Hematopoietic multipotent progenitor cell treated with erythropoietin and hydrocortisone succinate and interleukin-3 and kit ligand, for 17 days (in vitro differentiated cells): ENCODE data around the gene ATXN1.
A peak's percentile ranks its signal among the peaks of the same experiment; 100 is the strongest.
"Not testable (repeated sequence)": the region's sequence is repeated elsewhere in the genome, so short reads cannot be mapped to it uniquely, and the experiment has no call there.

Experiments
- DNase-seq: peaks from one replicate; pipeline ENCODE4 v3.0.0-alpha.2; 2015; ENCODE audit warnings: low spot score

The ATXN1 gene

DNA sequence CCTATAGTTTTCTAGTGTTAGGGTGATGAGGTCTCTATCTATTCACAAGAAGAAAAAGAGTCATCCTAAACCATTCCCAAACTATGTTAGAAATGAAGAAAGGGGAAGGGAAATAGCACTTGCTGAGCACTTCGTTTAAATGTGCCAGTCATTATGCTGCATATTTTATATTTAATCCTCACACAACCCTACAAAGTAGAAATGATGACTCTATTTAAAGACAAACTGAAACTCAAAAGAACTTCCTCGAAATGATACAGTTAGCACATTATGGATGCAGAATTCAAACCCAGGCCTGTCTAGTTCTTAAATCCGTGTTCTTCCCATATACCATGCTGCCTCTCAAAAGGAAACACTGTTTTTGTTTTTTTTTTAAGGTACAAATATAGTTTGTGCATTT, 348.3 kb downstream of the ATXN1 start:
- DNase-seq: no peak

DNA sequence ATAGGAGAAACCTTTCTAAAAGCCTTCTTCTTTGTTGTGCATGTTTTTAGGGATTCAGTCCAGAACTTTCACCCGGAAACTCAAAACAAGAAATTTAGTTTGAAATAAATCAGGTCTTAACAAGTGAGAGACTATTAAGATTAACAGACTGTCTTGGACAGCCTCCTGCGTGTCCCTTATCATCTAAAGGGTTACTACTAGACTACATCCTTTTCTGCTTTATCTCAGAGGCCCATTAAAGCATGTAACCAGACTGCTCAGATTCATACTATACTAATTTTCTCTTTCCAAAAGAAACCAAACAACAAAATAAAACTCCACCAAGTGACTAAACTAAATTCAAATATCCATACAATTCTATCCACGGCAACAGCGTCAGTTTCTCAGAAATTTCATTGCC, 349.1 kb downstream of the ATXN1 start:
- no peak for DNase-seq

DNA sequence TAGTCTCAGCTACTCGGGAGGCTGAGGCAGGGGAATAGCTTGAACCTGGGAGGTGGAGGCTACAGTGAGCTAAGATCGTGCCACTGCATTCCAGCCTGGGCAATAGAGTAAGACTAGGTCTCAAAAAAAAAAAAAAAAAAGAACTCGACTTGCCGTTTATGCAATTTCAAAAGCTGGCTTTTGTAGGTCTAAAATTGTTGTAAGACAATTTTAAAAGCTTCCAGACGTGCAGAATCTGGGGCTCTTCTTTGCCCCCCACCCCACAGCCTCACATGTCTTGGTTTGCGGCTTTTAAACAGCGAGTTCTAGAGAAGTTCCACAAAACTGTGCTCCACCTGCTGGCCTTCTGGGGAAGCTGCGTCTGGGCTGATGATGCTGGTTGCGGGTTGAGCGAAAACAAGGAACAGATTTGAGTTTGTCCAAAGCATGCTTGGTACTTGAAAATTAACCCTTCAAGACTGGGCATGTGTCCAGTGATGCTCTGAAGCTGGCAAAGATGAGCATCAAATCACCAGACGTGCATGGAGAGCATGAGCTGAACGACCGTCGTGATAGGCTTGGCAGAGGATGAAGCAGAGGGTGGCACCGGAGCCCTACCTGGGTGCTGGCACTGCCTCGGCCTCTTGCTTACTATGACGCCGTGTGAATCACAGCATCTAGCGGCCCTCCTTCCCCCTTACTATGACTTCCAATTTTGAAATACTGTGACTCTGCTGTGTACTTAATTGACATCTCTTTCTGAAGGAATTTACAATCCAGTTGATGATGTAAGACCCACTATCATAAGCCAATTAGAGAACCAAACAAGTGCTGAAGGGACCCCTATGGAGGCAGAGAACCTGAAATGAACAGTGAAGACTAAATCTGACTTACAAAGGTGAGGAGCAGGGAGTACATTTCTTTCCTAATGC, 351.5 kb downstream of the ATXN1 start:
- DNase-seq: peak; percentile 39

DNA sequence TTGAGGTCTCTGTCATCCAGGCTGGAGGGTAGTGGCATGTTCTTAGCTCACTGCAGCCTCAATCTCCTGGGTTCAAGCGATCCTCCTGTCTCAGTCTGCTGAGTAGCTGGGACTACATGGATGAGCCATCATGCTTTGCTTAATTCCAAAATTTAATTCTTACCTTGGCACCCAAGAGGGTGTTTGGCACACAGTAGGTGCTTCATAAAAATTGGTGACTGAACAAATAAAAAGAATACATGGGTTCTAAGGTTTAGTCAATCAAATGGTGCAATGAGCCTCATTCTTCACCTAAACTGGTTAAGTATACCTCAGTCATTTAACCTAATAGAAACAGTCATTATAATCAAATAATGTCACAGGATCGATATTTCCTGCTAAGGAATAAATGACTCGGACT, 352.5 kb downstream of the ATXN1 start:
- no peak for DNase-seq

DNA sequence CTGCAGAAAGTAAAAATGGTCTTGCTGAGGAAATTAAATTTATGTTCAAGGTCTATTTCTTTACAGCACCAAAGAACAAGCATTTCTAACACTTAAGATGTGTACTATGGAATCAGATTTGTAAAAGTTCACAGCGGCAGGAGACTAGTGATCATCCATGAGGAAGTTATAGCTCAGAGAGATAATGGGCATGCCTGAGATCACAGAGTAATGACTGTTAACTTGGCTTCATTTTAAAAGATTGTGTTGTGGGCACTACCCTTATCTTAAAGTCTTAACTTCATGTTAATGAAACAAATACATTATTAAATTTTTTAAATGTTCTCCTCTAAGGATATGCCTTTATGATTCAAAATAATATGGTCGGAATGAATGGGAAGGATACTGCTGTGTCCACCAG, 354.3 kb downstream of the ATXN1 start:
- DNase-seq: no peak

DNA sequence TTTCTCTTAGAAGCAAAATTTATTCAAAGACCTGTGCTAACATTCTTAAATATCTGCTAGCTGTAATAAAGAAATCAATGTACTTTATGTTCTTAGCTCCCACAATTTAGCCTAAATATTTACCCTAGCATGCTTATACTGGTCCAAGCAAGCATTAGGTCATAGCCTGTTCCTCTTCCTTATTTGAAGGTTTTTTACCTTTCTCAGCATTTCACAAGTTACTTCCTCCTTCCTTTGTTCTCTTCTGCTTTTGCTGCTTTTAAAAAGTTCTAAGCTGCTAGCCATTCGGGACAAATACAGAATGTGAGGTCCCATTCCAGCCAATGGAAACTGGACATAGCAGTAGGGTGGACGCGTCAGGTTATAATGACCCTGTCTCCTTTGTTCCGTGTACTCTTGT, 354.7 kb downstream of the ATXN1 start:
- not testable (repeated sequence) for DNase-seq

DNA sequence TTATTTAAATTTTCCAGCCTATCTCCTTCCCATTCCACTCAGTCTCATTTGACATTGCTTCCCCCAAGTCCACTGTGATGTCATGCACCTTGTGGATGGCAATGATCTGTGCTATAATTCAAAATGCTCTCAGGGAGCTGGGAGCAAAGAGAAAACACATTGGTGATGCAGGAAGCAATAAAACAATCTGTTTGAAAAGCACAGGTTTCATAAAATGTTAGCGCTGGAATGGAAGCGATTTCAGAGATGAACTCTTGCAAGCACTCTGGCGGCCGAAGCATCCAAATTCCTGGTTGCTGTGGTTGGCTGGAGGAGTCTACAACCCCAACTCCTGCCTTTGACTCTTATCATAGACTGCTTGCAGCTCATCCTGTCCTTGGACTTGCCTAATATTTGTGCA, 355.9 kb downstream of the ATXN1 start:
- no peak for DNase-seq

DNA sequence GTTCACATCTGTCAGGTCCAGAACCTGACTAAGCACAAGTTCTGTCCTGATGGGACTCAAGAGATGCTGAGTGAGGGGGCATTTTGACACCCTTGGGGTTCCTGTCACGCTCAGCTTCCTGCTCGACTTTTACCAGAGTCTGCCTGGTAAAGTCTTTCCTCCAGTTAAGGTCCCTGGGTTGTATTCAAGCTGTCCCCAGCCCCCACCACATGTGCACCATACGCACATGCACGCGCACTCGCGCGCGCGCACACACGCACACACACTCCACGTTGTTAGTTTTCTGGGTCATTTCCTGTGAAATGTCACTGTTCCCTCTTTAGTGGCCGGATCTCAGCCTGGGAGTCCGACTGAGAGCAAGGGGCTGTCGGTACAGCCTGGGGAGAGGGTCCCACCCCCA, 356.8 kb downstream of the ATXN1 start:
- DNase-seq: no peak

DNA sequence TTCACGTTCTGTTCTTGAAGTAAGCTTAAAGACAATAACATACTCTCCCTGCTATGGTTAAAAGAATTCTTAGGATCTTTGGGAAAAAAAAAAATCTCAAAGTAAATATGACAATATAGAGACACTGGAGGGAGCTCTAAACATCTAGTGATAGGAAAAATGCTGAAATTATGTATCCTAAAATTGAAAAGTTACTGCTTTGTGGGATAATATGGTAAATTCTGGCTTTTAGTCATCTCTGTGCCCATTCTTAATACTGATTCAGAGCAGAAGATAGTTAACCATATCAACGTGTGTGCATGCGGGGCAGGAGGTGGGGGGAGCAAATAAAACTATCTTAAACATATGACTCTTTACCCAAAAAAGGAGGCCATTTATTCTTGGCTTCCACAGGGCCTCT, 357.4 kb downstream of the ATXN1 start:
- DNase-seq: no peak

DNA sequence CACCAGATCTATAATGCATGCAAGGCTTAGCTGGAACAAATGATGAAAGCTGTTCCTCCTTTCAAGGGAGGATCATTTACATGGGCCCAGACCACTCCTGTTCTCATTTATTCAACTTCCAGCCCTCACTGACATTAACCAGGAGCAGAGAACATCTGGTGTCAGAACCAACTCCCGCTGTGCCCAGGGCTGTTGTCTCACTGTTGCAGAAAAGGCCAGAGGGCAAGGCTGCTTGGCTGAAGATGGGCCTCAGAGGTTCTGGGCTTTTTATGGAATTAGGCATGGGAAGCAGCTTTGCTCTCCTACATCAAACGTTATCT, 358.7 kb downstream of the ATXN1 start:
- no peak for DNase-seq

DNA sequence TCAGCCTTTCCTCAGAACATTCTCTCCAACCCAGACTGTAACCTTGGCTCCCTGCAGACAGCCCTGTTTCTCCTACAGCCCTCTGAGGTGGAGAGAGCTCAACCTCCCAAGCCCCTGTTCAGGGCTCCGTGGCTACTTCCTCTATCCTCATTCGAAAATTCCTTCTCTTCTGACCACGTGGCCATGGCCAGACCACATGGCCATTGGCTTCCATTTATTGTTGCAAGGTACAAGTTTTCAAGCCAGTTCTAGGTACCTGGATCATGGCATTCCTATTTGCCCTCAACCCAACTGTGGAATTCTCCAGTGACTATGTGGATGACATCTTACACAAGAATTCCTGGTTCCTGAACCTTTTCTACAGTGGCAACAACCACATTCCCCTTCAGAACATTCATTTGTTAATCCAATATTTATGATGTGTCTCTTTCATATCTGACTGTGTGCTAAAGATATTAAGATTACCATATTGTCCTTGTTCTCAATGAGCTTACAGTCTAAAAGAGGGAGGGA, 361.0 kb downstream of the ATXN1 start:
- no peak for DNase-seq

DNA sequence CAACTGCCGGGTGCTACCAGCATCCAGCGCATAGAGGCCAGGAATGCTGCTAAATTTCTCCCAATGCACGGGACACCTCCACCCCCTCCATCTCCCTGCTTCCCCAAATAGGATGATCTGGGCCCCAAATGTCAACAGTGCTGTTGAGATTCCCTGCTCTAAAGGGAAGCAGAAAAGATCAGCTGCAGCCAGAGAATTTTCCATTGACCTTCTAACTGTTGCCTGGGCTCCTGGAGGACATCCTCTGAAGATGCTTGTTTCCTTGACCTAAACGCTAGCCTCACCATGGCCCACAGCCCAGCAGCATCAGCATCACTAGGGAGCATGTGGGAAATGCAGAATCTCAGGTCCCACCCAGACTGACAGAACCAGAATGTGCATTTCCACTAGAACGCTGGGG, 361.6 kb downstream of the ATXN1 start:
- no peak for DNase-seq

DNA sequence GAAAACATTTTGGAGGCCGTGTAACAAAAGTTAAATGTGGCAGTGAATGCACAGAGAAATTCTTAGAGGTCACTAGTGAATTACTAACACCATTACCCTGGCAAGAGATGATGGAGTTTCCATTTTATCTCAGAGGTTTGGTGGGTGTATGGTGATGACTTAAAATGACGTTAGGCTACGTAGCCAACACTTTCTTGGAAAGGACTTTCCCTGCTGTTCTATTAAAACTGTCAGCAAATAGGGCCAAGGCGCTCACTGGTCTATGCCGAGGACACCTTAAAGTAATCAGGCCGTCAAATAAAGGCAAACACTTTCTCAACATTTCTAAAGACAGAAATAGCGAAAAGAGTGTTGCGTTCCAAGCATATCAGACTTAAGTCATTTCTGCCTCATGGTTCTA, 362.1 kb downstream of the ATXN1 start:
- no peak for DNase-seq

DNA sequence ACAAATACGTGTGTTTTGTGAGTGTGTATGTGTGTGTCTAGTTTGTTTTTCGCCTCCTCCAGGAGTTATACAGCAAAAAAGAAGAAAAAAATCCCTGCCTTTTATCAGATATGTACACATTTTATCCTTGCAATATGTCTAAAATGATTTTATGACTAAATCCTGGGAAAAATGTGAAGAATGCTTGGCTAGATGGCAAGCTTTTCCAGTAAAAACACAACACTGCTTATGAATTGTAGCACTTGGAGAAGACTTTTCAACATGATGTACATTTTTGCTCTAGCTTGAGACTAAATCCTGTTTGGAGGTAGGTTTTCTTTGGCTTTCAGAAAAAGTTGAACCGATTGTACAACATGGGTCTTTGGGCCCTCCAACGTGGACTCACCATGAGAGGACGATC, 362.7 kb downstream of the ATXN1 start:
- no peak for DNase-seq

DNA sequence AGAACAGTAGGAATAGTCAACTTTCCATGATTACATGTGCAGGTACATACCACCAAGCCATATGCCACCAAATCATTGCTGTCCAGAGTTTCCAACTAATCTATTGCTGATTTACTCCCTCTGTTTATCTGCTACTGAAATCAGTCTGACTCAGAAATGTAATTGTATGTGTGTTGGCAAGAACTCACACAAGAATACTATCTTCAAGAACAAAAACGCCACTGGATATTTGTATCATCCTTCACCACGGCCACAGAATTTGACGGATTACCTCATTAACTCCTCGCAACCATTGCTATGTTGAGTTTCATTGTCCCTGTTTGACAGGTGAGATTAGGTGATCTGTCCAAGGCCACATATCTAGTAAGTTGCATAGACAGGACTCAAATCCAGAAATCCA, 363.6 kb downstream of the ATXN1 start:
- no peak for DNase-seq

DNA sequence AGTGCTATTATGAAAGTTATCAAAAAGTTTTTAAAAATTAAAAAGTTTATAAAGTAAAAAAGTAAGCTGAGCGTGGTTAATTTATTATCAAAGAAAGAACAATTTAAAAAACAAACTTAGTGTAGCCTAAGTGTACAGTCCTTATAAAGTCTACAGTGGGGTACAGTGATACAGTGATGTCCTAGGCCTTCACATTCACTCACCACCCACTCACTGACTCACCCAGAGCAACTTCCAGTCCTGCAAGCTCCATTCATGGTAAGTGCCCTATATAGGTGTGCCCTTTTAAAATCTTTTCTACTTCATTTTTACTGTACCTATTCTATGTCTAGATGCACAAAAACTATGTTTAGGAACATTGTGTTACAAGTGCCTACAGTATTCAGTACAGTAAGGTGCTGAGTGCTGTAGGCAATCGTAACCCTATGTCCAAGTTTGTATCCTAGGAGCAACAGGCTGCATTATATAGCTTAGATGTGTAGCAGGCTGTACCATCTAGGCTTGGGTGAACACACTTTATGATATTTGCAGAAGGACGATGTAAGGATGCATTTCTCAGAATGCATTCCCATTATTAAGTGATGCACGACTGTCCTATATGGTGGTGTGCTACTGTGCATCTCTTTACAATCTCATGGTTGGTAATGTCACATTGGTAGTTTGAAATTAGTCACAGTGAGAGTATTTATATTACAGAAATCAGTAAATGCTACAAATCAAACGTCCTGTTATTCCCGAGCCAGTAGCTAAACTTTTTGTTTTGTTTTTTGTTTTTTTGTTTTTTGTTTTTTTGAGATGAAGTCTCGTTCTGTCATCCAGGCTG, 364.6 kb downstream of the ATXN1 start:
- DNase-seq: no peak

DNA sequence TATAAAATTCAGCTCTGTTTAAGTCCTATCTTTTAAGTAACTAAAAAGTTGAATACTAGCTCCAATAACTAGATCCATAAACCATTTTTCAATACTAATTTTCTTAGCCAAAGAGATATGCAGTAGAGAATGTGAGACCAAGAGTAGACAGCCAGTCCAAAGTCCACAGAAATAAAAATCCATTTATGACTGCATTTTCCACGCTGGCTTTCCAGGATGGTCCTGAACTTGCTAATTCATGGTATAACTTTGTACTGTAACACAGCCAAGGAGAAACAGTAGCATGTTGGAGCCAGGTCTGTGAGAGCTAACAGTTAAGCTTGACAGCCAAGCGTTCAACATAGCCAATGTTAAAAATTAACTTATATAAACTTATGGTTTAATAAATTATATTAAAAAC, 366.6 kb downstream of the ATXN1 start:
- no peak for DNase-seq

DNA sequence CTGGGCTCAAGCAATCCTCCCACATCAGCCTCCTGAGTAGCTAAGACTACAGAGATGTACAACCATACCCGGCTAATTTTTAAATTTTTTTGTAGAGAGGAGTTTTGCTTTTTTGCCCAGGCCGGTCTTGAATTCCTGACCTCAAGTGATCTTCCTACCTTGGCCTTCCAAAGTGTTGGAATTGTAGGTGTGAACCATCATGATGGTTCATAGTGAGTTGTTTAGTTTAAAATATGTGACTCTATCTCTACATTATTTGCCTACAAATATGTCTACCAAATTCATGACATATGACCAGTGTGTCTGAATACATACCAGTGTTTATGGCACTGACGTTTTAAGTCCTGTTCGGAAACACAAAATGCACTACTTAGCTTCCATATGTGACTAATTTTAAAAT, 367.9 kb downstream of the ATXN1 start:
- no peak for DNase-seq

DNA sequence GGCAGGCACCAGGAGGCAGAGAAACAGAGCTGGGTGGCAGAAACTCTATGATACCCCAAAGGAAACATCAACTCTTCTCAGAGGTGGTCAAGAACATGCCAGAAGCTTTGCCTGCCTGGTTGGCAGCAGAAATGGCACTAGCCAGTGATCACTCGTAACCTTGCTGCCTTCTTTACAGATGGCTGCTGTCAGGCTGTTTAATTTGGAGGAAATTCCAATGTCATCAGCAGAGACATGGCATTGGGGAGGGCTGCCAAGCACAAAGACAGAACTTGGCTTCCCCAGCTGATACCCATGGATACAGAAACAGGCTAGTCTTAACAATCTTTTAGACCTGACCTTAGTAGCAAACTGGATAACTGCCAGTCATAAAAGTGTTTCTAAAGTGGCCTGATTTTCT, 369.2 kb downstream of the ATXN1 start:
- DNase-seq: no peak

DNA sequence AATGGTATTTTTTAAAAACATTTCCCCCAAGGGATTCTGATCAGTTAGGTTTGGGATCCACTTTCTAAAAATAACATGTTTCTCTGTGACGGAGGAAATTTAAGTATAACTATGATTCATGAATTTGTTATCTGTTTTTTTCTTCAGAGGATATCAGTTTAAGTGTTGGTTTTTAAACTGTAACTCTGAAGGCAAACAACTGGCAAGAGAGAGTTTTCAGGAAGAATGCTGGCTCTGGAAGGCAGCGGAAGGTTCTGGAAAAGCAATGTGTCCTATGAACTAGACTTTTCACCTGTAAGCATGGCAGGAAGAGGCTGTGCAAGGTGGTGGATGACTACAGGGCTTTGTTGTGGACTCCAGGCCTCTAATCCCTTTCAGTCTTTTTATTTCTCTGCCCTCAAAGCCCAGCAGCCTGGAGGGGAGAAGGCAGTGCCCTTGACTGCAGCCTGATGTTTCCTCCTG, 369.8 kb downstream of the ATXN1 start:
- DNase-seq: peak; percentile 21

DNA sequence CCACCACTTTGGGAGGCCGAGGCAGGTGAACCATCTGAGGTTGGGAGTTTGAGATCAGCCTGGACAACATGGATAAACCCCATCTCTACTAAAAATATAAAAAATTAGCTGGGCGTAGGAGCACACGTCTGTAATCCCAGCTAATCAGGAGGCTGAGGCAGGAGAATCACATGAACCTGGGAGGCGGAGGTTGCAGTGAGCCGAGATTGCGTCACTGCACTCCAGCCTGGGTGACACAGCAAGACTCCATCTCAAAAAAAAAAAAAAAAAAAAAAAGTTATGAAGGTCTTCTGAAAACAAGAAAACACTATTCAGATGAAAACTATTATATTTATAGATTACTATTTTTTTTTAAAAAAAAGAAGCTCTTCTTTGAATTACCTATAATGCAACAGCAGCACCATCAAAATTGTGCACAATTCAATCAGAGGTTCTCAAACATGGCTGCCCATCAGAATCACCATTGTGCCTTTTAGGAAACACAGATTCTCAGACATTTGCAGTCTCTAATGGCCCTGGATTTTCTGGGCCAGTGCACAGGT, 370.3 kb downstream of the ATXN1 start:
- not testable (repeated sequence) for DNase-seq

DNA sequence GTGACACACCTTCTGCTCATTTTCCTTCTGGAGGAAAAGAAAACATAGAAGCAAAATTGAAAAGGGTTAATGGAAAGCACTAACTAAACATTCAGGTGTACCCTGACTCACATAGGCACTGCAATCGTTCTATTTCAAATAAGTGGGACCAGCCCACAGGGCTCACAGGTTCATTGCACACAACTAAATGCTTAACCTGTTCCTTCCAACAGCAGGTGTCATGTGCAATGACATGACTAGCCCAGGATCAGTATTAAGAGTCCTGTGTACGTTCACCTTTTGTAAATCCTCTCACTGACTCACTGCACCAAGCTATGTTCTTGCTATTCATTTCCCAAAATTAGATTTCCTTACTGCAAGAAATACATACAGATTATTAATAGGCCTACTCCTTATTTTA, 371.6 kb downstream of the ATXN1 start:
- no peak for DNase-seq

DNA sequence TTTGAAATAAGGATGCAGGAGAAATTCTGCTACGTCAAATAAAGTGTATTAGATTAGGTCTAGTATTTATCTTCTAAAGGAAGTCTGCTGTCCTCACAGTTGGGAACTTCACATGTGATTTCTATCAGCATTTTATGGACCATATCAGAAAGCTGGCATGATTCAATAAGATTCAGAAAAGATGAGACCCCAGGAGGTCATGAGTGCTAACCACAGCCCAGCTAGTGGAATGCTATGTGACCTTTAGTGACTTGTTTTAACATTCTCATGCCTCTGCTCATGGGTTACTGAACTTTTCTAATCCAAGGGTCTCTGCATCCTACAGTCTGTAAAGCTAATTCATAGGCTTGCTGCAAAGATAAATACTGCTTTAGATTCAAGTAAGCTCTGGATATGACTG, 372.8 kb downstream of the ATXN1 start:
- DNase-seq: no peak
